Peyer's patch (tissue), 4 donors: ENCODE results near the gene MECP2. TPM values are rescaled to one million over a fixed set of nuclear protein-coding genes. Genes with fewer than 3 reads are reported as not detected.

ENCODE experiments used
- DNase-seq, 3 donors: peaks; one replicate each; pipeline ENCODE4 v3.0.0-alpha.2; 2017 to 2019
- H3K27ac ChIP-seq, 4 donors: fragments of 200-600 bp; sonication (generic); one replicate each; pipeline ENCODE4 v1.5.1; 2016 to 2019
- H3K27me3 ChIP-seq, 2 donors: fragments of 200-600 bp; sonication (generic); one replicate each; pipeline ENCODE4 v1.5.1; 2019
- H3K36me3 ChIP-seq, 3 donors: fragments of 200-600 bp; sonication (generic); one replicate each; pipeline ENCODE4 v1.5.1; 2016 to 2019
- H3K4me1 ChIP-seq, 4 donors: fragments of 200-600 bp; sonication (generic); one replicate each; pipeline ENCODE4 v1.5.1; 2016 to 2019
- H3K4me3 ChIP-seq, 4 donors: fragments of 200-600 bp; sonication (generic); 1 replicate in 3 of 4; 2 replicates in 1 of 4; pipeline ENCODE4 v1.5.1; 2016 to 2019; ENCODE audit warnings: mild to moderate bottlenecking in 1 of 4
- H3K9me3 ChIP-seq, 4 donors: fragments of 200-600 bp; sonication (generic); one replicate each; pipeline ENCODE4 v1.5.1; 2016 to 2019; ENCODE audit warnings: mild to moderate bottlenecking in 1 of 4
- CTCF ChIP-seq, 6 experiments: fragments of 450-650 bp in 4 of 6; fragments of 200-600 bp in 2 of 6; sonication (generic) in 1 of 6; IDR thresholded peaks; one replicate each; pipeline ENCODE4 v1.5.1; 2017 to 2019; ENCODE audit warnings: antibody characterized with exemption in 6 of 6, mild to moderate bottlenecking in 3 of 6, moderate library complexity in 1 of 6
- POLR2A ChIP-seq, 2 donors: fragments of 450-650 bp; IDR thresholded peaks; one replicate each; pipeline ENCODE4 v1.5.1; 2017; ENCODE audit warnings: antibody characterized with exemption in 2 of 2, mild to moderate bottlenecking in 2 of 2, moderate library complexity in 2 of 2
- total RNA-seq, 4 donors: library from RNA; depleted of rRNA; stranded (reverse); fragments of >200 nt; gene quantifications; one replicate each; pipeline ENCODE4 v1.1.0, GENCODE V29; 2016

MECP2 gene
- total RNA-seq, 4 donors from 2014 or later, result 39.8 to 147 (median 55.4) TPM

GRCh38 chrX:154058214-154058997 lies 39.1 kb downstream of the MECP2 start:
- peaks cover 0 to 5% (median 0%) of the 10 kb centered on the region in 4 donors for H3K4me1 ChIP-seq
- TF ChIP-seq CTCF (IDR thresholded peaks at IDR 0.05) (no peak), POLR2A (IDR thresholded peaks at IDR 0.05) (no peak)
- peak overlapping the region in 1 of 4 donors; percentile 67 for H3K27ac ChIP-seq
- H3K27me3 ChIP-seq, result no peaks in the 10 kb centered on the region
- H3K36me3 ChIP-seq, result no peaks in the 10 kb centered on the region
- H3K9me3 ChIP-seq, result no peaks in the 10 kb centered on the region
- no peak overlapping the region for H3K4me3 ChIP-seq
- DNase-seq, result no peak

- peak overlapping the region in 1 of 4 donors; percentile 67 for H3K27ac ChIP-seq
- H3K4me1 ChIP-seq, result peaks cover 0 to 5% (median 0%) of the 10 kb centered on the region in 4 donors
- no peaks in the 10 kb centered on the region for H3K27me3 ChIP-seq
- no peak overlapping the region for H3K4me3 ChIP-seq
- TF ChIP-seq POLR2A (IDR thresholded peaks at IDR 0.05) (no peak), CTCF (IDR thresholded peaks at IDR 0.05) (no peak)
- DNase-seq, result no peak
- no peaks in the 10 kb centered on the region for H3K36me3 ChIP-seq
- H3K9me3 ChIP-seq, result no peaks in the 10 kb centered on the region
Measured at GRCh38 chrX:154057791-154058190, 39.7 kb downstream of the MECP2 start.

GRCh38 chrX:154056770-154057241 lies 40.7 kb downstream of the MECP2 start:
- peak overlapping the region in 2 of 4 donors; percentile 42 to 67 for H3K27ac ChIP-seq
- no peak overlapping the region for H3K4me3 ChIP-seq
- TF ChIP-seq POLR2A (IDR thresholded peaks at IDR 0.05), result no peak
- no peak for TF ChIP-seq CTCF (IDR thresholded peaks at IDR 0.05)
- H3K9me3 ChIP-seq, result no peaks in the 10 kb centered on the region
- no peaks in the 10 kb centered on the region for H3K27me3 ChIP-seq
- H3K36me3 ChIP-seq, result no peaks in the 10 kb centered on the region
- H3K4me1 ChIP-seq, result peaks cover 0 to 5% (median 0%) of the 10 kb centered on the region in 4 donors
- DNase-seq, result peak in 2 of 3 donors; percentile 53 to 73

- Histone ChIP-seq H3K27ac (no peak overlapping the region), H3K36me3 (no peaks in the 10 kb centered on the region), H3K27me3 (no peaks in the 10 kb centered on the region), H3K9me3 (no peaks in the 10 kb centered on the region), H3K4me1 (peaks cover 0 to 5% (median 0%) of the 10 kb centered on the region in 4 donors), H3K4me3 (no peak overlapping the region)
- DNase-seq, result peak in 2 of 3 donors; percentile 83 to 91
- TF ChIP-seq POLR2A (IDR thresholded peaks at IDR 0.05) (no peak), CTCF (IDR thresholded peaks at IDR 0.05) (peak; percentile 10 to 67 (median 52))
Measured at GRCh38 chrX:154051201-154051810, 46.2 kb downstream of the MECP2 start.

GRCh38 chrX:154050113-154050495 lies 47.4 kb downstream of the MECP2 start:
- H3K36me3 ChIP-seq, result no peaks in the 10 kb centered on the region
- TF ChIP-seq POLR2A (IDR thresholded peaks at IDR 0.05) (no peak), CTCF (IDR thresholded peaks at IDR 0.05) (no peak)
- H3K4me3 ChIP-seq, result no peak overlapping the region
- H3K4me1 ChIP-seq, result peaks cover 0 to 5% (median 0%) of the 10 kb centered on the region in 4 donors
- H3K9me3 ChIP-seq, result no peaks in the 10 kb centered on the region
- H3K27ac ChIP-seq, result peak overlapping the region in 1 of 4 donors; percentile 25
- H3K27me3 ChIP-seq, result no peaks in the 10 kb centered on the region
- no peak for DNase-seq
